DND-41 (cell line): ENCODE measurements around the gene TSPAN6.

Source experiments
- ATAC-seq: fragments of 200-7000 bp; cut with Tn5 transposase; 3 replicates; pipeline ENCODE4 v1.9.1; 2021; ENCODE audit warnings: low read depth; ENCODE audit not compliant: insufficient read depth
- DNase-seq: peaks from one replicate; pipeline ENCODE4 v3.0.0-alpha.2; 2020
- H2AFZ ChIP-seq: 2 replicates; pipeline ENCODE4 v1.6.0; 2012; ENCODE audit warnings: low read depth, low read length
- H3K27ac ChIP-seq: 2 replicates; pipeline ENCODE4 v1.5.1; 2012; ENCODE audit warnings: low read length, inconsistent platforms
- H3K27me3 ChIP-seq: fragments of 200-600 bp; sonication (generic); 2 replicates; pipeline ENCODE4 v1.6.0; 2012; ENCODE audit warnings: low read length, mild to moderate bottlenecking, inconsistent platforms; ENCODE audit not compliant: insufficient read depth, poor library complexity
- H3K36me3 ChIP-seq: 2 replicates; pipeline ENCODE4 v1.5.1; 2012; ENCODE audit warnings: low read length, inconsistent platforms; ENCODE audit not compliant: insufficient read depth
- H3K4me1 ChIP-seq: 2 replicates; pipeline ENCODE4 v1.5.1; 2012; ENCODE audit warnings: mild to moderate bottlenecking, low read length; ENCODE audit not compliant: insufficient read depth
- H3K4me2 ChIP-seq: 2 replicates; pipeline ENCODE4 v1.6.0; 2012; ENCODE audit warnings: mild to moderate bottlenecking, moderate library complexity, low read length, inconsistent platforms; ENCODE audit not compliant: insufficient read depth
- H3K4me3 ChIP-seq, 2 experiments: fragments of 200-600 bp in 1 of 2; shearing (Covaris generic) in 1 of 2; 2 replicates each; pipeline ENCODE4 v1.5.1; 2012 to 2016; ENCODE audit warnings: inconsistent platforms in 2 of 2, low read length in 2 of 2, mild to moderate bottlenecking in 2 of 2, low read depth in 1 of 2, moderate library complexity in 1 of 2
- H3K79me2 ChIP-seq: 2 replicates; pipeline ENCODE4 v1.6.0; 2012; ENCODE audit warnings: low read length, inconsistent platforms; ENCODE audit not compliant: insufficient read depth
- H3K9ac ChIP-seq: 2 replicates; pipeline ENCODE4 v1.6.0; 2012; ENCODE audit warnings: low read depth, mild to moderate bottlenecking, inconsistent platforms, low read length, moderate library complexity
- H3K9me3 ChIP-seq: 2 replicates; pipeline ENCODE4 v1.5.1; 2012; ENCODE audit warnings: low read length, moderate library complexity, mild to moderate bottlenecking, inconsistent platforms; ENCODE audit not compliant: insufficient read depth, severe bottlenecking
- H4K20me1 ChIP-seq: 2 replicates; pipeline ENCODE4 v1.6.0; 2012; ENCODE audit warnings: low read length; ENCODE audit not compliant: insufficient read depth
- CTCF ChIP-seq: IDR thresholded peaks from 2 replicates; pipeline ENCODE4 v1.5.1; 2012; ENCODE audit warnings: borderline replicate concordance, low read length, moderate library complexity, mild to moderate bottlenecking; ENCODE audit not compliant: poor library complexity, severe bottlenecking; ENCODE audit errors: extremely low read depth
- EZH2 ChIP-seq: IDR thresholded peaks from 3 replicates; pipeline ENCODE4 v1.6.1; 2012; ENCODE audit warnings: borderline replicate concordance, low read depth, mild to moderate bottlenecking, moderate library complexity, low read length, inconsistent platforms; ENCODE audit not compliant: severe bottlenecking

Gene TSPAN6

GRCh38 chrX:100647095-100647494, 10.5 kb upstream of the TSPAN6 start:
- Histone ChIP-seq H3K4me1 (no peaks in the 10 kb centered on the region), H3K9ac (no peak overlapping the region), H2AFZ (no peak overlapping the region), H3K27ac (no peak overlapping the region), H3K36me3 (no peaks in the 10 kb centered on the region), H3K9me3 (no peaks in the 10 kb centered on the region), H3K4me2 (no peak overlapping the region), H4K20me1 (no peaks in the 10 kb centered on the region), H3K79me2 (no peaks in the 10 kb centered on the region), H3K27me3 (no peaks in the 10 kb centered on the region), H3K4me3 (no peak overlapping the region)
- no peak for ATAC-seq
- DNase-seq: no peak
- TF ChIP-seq EZH2: no peak
- no peak for TF ChIP-seq CTCF

GRCh38 chrX:100645106-100645505, 8.5 kb upstream of the TSPAN6 start:
- Histone ChIP-seq H3K27me3 (no peaks in the 10 kb centered on the region), H3K36me3 (no peaks in the 10 kb centered on the region), H3K4me1 (no peaks in the 10 kb centered on the region), H3K9me3 (no peaks in the 10 kb centered on the region), H3K9ac (no peak overlapping the region), H3K79me2 (no peaks in the 10 kb centered on the region), H3K27ac (no peak overlapping the region), H2AFZ (no peak overlapping the region), H3K4me2 (no peak overlapping the region), H4K20me1 (no peaks in the 10 kb centered on the region), H3K4me3 (no peak overlapping the region)
- DNase-seq: no peak
- ATAC-seq: no peak
- TF ChIP-seq CTCF (no peak), EZH2 (no peak)

GRCh38 chrX:100643956-100644860, 7.6 kb upstream of the TSPAN6 start, which contains the start of gene SRPX2:
SRPX2 (plus strand) TSS chrX:100644199; CDS start chrX:100646323, 2,124 bp downstream.
- H3K4me2 ChIP-seq: no peak within 1 kb of the TSS
- H3K9ac ChIP-seq: no peak within 1 kb of the TSS

More at GRCh38 chrX:100643956-100644860, 7.6 kb upstream of the TSPAN6 start, which contains the start of gene SRPX2:
- no peak for TF ChIP-seq CTCF
- TF ChIP-seq EZH2: no peak
- Histone ChIP-seq H3K9me3 (no peaks in the 10 kb centered on the region), H3K27ac (no peak within 1 kb of the TSS), H3K79me2 (no peaks in the 10 kb centered on the region), H3K4me1 (no peaks in the 10 kb centered on the region), H3K27me3 (no peaks in the 10 kb centered on the region), H2AFZ (no peak within 1 kb of the TSS), H3K4me3 (no peak within 1 kb of the TSS), H4K20me1 (no peaks in the 10 kb centered on the region), H3K36me3 (no peaks in the 10 kb centered on the region)
- ATAC-seq: no peak
- no peak for DNase-seq
